ENCODE measurements around the gene MED12L. TPM values are rescaled to one million over a fixed set of nuclear protein-coding genes. Genes with fewer than 3 reads are reported as not detected.

MED12L gene
- total and polyA plus RNA-seq, 2 experiments from 2014 or later, result 0.07 to 2.7 TPM

DNA sequence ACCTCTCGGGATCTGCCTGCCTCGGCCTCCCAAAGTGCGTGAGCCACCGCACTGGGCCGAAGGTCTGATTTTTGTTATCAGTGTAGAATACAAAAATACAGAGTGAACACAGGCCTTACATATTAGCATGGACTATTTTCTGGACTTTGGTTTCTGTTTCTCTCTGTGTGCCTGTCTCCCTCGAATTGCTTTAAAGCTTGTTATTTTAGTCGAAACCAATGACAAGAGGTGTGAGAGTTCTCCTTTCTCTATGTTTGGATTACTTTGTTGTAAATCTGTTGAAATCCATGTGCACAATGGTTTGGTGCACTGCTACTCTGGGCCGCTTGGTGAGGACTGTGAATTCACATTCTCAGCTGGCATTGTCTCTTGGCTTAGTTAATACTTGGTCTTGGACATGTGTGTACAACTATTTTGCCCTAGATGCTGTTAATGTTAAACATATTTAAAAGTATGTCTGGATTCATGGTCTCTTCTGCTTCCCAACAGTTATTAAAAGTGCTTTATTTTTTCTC is 23.9 kb downstream of the MED12L start:
- Histone ChIP-seq H3K27me3 (no peaks in the 10 kb centered on the region), H3K9me2 (replicated peaks; ENCODE audit: insufficient read depth) (no peaks in the 10 kb centered on the region), H4K20me1 (ENCODE audit: insufficient read depth, poor library complexity, severe bottlenecking) (no peaks in the 10 kb centered on the region), H3K4me1 (ENCODE audit: insufficient read depth) (no peaks in the 10 kb centered on the region), H3K4me2 (peak overlapping the region; percentile 12), H2AFZ (peak overlapping the region; percentile 15), H3K4me3 (no peak overlapping the region), H3K27ac (no peak overlapping the region), H3K9me3 (ENCODE audit: low read depth) (no peaks in the 10 kb centered on the region), H3K36me3 (replicated peaks; ENCODE audit: insufficient read depth, low read depth) (no peaks in the 10 kb centered on the region), H3K79me2 (no peaks in the 10 kb centered on the region)
- TF ChIP-seq EZH2phosphoT487 (IDR thresholded peaks at IDR 0.05; ENCODE audit: low read depth, severe bottlenecking, unreplicated experiment), result no peak
- TF ChIP-seq CTCF (IDR thresholded peaks at IDR 0.05; ENCODE audit: poor library complexity), result no peak
- no peak for TF ChIP-seq EZH2 (IDR thresholded peaks at IDR 0.05; ENCODE audit: borderline replicate concordance)
- 68% methylated on average over 8 of the region's 8 CpGs for WGBS (ENCODE audit: low lambda C conversion rate, missing lambda C conversion rate)
- DNase-seq (ENCODE audit: low spot score), result no peak

DNA sequence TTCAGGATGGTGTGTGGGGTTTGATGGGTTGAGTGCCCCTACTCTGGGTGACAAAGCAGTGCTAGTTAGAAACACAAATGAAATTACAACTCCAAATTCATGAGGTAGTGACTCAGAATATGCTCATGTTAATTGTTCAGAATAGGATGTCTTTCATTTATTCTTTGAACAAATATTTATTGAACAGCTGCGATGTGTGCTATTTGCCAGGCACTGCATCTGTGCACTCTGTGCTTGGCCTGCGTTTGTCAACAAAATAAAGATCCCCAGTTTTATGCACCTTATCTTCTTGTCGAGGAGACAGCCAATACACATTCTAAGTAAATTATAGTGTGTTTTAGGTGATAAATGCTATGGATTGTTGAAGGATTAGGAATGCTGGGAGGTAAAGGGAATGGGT is 27.3 kb downstream of the MED12L start:
- H3K4me3 ChIP-seq, result no peak overlapping the region
- no peaks in the 10 kb centered on the region for H3K9me2 ChIP-seq (replicated peaks; ENCODE audit: insufficient read depth)
- WGBS (ENCODE audit: low lambda C conversion rate, missing lambda C conversion rate), result 54% methylated on average over 3 of the region's 3 CpGs
- no peaks in the 10 kb centered on the region for H3K79me2 ChIP-seq
- DNase-seq (ENCODE audit: low spot score), result no peak
- H3K27ac ChIP-seq, result no peak overlapping the region
- no peaks in the 10 kb centered on the region for H3K27me3 ChIP-seq
- no peaks in the 10 kb centered on the region for H3K4me1 ChIP-seq (ENCODE audit: insufficient read depth)
- H3K9me3 ChIP-seq (ENCODE audit: low read depth), result no peaks in the 10 kb centered on the region
- H3K36me3 ChIP-seq (replicated peaks; ENCODE audit: insufficient read depth, low read depth), result no peaks in the 10 kb centered on the region
- H3K4me2 ChIP-seq, result no peak overlapping the region
- no peak overlapping the region for H2AFZ ChIP-seq
- no peak for TF ChIP-seq EZH2 (IDR thresholded peaks at IDR 0.05; ENCODE audit: borderline replicate concordance)
- TF ChIP-seq EZH2phosphoT487 (IDR thresholded peaks at IDR 0.05; ENCODE audit: low read depth, severe bottlenecking, unreplicated experiment), result no peak
- no peak for TF ChIP-seq CTCF (IDR thresholded peaks at IDR 0.05; ENCODE audit: poor library complexity)
- H4K20me1 ChIP-seq (ENCODE audit: insufficient read depth, poor library complexity, severe bottlenecking), result no peaks in the 10 kb centered on the region

DNA sequence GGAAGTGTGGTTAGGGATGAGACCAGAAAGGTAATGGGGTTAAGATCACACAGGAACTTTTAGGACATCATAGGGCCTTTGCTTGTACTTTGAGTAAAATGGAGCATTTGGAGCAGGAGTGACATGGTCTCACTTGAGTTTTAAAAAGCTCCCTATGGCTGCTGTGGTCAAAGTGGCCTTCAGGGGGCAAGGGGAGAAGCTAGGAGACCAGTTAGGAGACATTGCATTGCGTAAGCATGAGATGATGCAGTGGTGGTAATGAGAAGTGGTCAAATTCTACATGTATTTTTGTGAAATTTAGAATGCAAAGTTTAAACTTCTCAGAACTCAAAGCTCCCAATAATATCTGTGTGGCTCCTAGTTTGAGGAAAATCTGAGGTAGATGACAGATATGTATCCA is 27.9 kb downstream of the MED12L start:
- Histone ChIP-seq H3K79me2 (no peaks in the 10 kb centered on the region), H2AFZ (no peak overlapping the region), H3K9me2 (replicated peaks; ENCODE audit: insufficient read depth) (no peaks in the 10 kb centered on the region), H3K4me2 (no peak overlapping the region), H3K27me3 (no peaks in the 10 kb centered on the region), H3K36me3 (replicated peaks; ENCODE audit: insufficient read depth, low read depth) (no peaks in the 10 kb centered on the region), H3K4me1 (ENCODE audit: insufficient read depth) (no peaks in the 10 kb centered on the region), H3K4me3 (no peak overlapping the region), H3K9me3 (ENCODE audit: low read depth) (no peaks in the 10 kb centered on the region), H3K27ac (no peak overlapping the region), H4K20me1 (ENCODE audit: insufficient read depth, poor library complexity, severe bottlenecking) (no peaks in the 10 kb centered on the region)
- WGBS (ENCODE audit: low lambda C conversion rate, missing lambda C conversion rate), result 100% methylated on average over 1 of the region's 1 CpG
- TF ChIP-seq EZH2 (IDR thresholded peaks at IDR 0.05; ENCODE audit: borderline replicate concordance), result no peak
- no peak for TF ChIP-seq CTCF (IDR thresholded peaks at IDR 0.05; ENCODE audit: poor library complexity)
- no peak for TF ChIP-seq EZH2phosphoT487 (IDR thresholded peaks at IDR 0.05; ENCODE audit: low read depth, severe bottlenecking, unreplicated experiment)
- DNase-seq (ENCODE audit: low spot score), result no peak

- no peak overlapping the region for H3K4me3 ChIP-seq
- H3K9me3 ChIP-seq (ENCODE audit: low read depth), result no peaks in the 10 kb centered on the region
- no peaks in the 10 kb centered on the region for H3K9me2 ChIP-seq (replicated peaks; ENCODE audit: insufficient read depth)
- no peaks in the 10 kb centered on the region for H3K36me3 ChIP-seq (replicated peaks; ENCODE audit: insufficient read depth, low read depth)
- no peaks in the 10 kb centered on the region for H3K27me3 ChIP-seq
- no peaks in the 10 kb centered on the region for H3K79me2 ChIP-seq
- no peaks in the 10 kb centered on the region for H4K20me1 ChIP-seq (ENCODE audit: insufficient read depth, poor library complexity, severe bottlenecking)
- no peak overlapping the region for H3K4me2 ChIP-seq
- TF ChIP-seq CTCF (IDR thresholded peaks at IDR 0.05; ENCODE audit: poor library complexity), result no peak
- no peak for TF ChIP-seq EZH2phosphoT487 (IDR thresholded peaks at IDR 0.05; ENCODE audit: low read depth, severe bottlenecking, unreplicated experiment)
- TF ChIP-seq EZH2 (IDR thresholded peaks at IDR 0.05; ENCODE audit: borderline replicate concordance), result no peak
- no peak for DNase-seq (ENCODE audit: low spot score)
- no peaks in the 10 kb centered on the region for H3K4me1 ChIP-seq (ENCODE audit: insufficient read depth)
- H2AFZ ChIP-seq, result no peak overlapping the region
- no peak overlapping the region for H3K27ac ChIP-seq
- WGBS (ENCODE audit: low lambda C conversion rate, missing lambda C conversion rate), result 92% methylated on average over 4 of the region's 4 CpGs
Measured at GRCh38 chr3:151117047-151117446, 31.6 kb downstream of the MED12L start.
